K562 (cell line): ENCODE results near the gene MORF4L1. TPM values are rescaled to one million over a fixed set of nuclear protein-coding genes. Genes with fewer than 3 reads are reported as not detected.

Experiments
- ATAC-seq: fragments of 200-7000 bp; cut with Tn5 transposase; 3 replicates; pipeline ENCODE4 v1.9.1; 2020; ENCODE audit warnings: moderate library complexity
- BruUV-seq: library from RNA; stranded (reverse); fragments of 400-500 nt; replicated peaks from 2 replicates; lab custom pipeline; 2021; lab: Mats Ljungman, UMichigan
- CTCF ChIA-PET: fragments of 300-600 bp; formaldehyde crosslinking; extraction: SDS; loops from one replicate; lab custom pipeline; 2021; ENCODE audit warnings: low intra/inter-chr PET ratio; lab: Yijun Ruan, JAX
- POLR2A ChIA-PET: fragments of 300-600, 350-650 bp; sonication (Branson Sonifier 250); formaldehyde crosslinking; extraction: SDS; loops from one replicate; lab custom pipeline; 2021; ENCODE audit warnings: antibody characterized with exemption, inconsistent platforms; lab: Yijun Ruan, JAX
- DNase-seq, 4 experiments: peaks; one replicate each; pipeline versions ENCODE4 v3.0.0 to v3.0.0-alpha.2; 2011 to 2018; ENCODE audit warnings: low spot score in 3 of 4, mixed read lengths in 3 of 4; ENCODE audit errors: extremely low read depth in 1 of 4
- FAIRE-seq: peaks from 2 replicates; lab custom pipeline; 2011; peaks lifted over from hg19 to GRCh38; lab: Jason Lieb, UNC
- H2AFZ ChIP-seq: 2 replicates; pipeline ENCODE4 v1.6.0; 2011; ENCODE audit warnings: low read depth, low read length, control low read depth, inconsistent platforms
- H3K27ac ChIP-seq: fragments of 200-600 bp; 3 replicates; pipeline ENCODE4 v1.8.0; 2011; ENCODE audit warnings: low read depth, mild to moderate bottlenecking, control low read depth, inconsistent platforms, low read length, moderate library complexity, mixed read lengths; ENCODE audit errors: extremely low read depth
- H3K27me3 ChIP-seq, 2 experiments: fragments of 300-600 bp in 1 of 2; 2 replicates in 1 of 2; 3 replicates in 1 of 2; pipeline versions ENCODE4 v1.6.0 to v1.8.0; 2011; ENCODE audit warnings: inconsistent platforms in 2 of 2, low read length in 2 of 2, mild to moderate bottlenecking in 1 of 2, mixed read lengths in 1 of 2, moderate library complexity in 1 of 2; ENCODE audit not compliant: control insufficient read depth in 2 of 2, insufficient read depth in 2 of 2
- H3K36me3 ChIP-seq: fragments of 300-600 bp; 3 replicates; pipeline ENCODE4 v1.8.0; 2011; ENCODE audit warnings: mild to moderate bottlenecking, low read length, inconsistent platforms; ENCODE audit not compliant: control insufficient read depth, insufficient read depth
- H3K4me1 ChIP-seq, 2 experiments: fragments of 200-600 bp in 1 of 2; replicated peaks in 1 of 2; 2 replicates in 1 of 2; 3 replicates in 1 of 2; pipeline versions ENCODE4 v1.5.1 to v1.8.0; 2011; ENCODE audit warnings: inconsistent platforms in 2 of 2, low read length in 2 of 2, mild to moderate bottlenecking in 1 of 2, mixed read lengths in 1 of 2, moderate library complexity in 1 of 2; ENCODE audit not compliant: control insufficient read depth in 2 of 2, insufficient read depth in 2 of 2
- H3K4me2 ChIP-seq: 2 replicates; pipeline ENCODE4 v1.6.1; 2011; ENCODE audit warnings: low read length, control low read depth, inconsistent platforms, mixed read lengths; ENCODE audit not compliant: insufficient read depth
- H3K4me3 ChIP-seq: fragments of 200-600 bp; sonication (generic), shearing (Covaris generic); 2 replicates; pipeline ENCODE4 v1.5.1; 2016; ENCODE audit warnings: control low read depth, inconsistent platforms
- H3K79me2 ChIP-seq: fragments of 200-600 bp; 3 replicates; pipeline ENCODE4 v1.8.0; 2011; ENCODE audit warnings: low read length, inconsistent platforms; ENCODE audit not compliant: control insufficient read depth, insufficient read depth
- H3K9ac ChIP-seq, 2 experiments: 2 replicates each; pipeline versions ENCODE4 v1.6.0 to v1.6.1; 2011; ENCODE audit warnings: low read depth in 2 of 2, low read length in 2 of 2, control low read depth in 1 of 2, inconsistent platforms in 1 of 2, mild to moderate bottlenecking in 1 of 2, mixed read lengths in 1 of 2; ENCODE audit not compliant: insufficient read depth in 1 of 2
- H3K9me1 ChIP-seq: one replicate; pipeline ENCODE4 v1.6.0; 2011; ENCODE audit warnings: inconsistent platforms, mild to moderate bottlenecking, low read length, moderate library complexity; ENCODE audit not compliant: control insufficient read depth, insufficient read depth
- H3K9me3 ChIP-seq: replicated peaks from 2 replicates; pipeline ENCODE4 v1.5.1; 2011; ENCODE audit warnings: low read depth, low read length, inconsistent platforms; ENCODE audit not compliant: control insufficient read depth, insufficient read depth
- H4K20me1 ChIP-seq: replicated peaks from 2 replicates; pipeline ENCODE4 v1.6.1; 2011; ENCODE audit warnings: low read length, inconsistent platforms, mixed read lengths; ENCODE audit not compliant: control insufficient read depth, insufficient read depth
- ATF6 ChIP-seq: sonication (generic); formaldehyde crosslinking; IDR thresholded peaks from 2 replicates; pipeline ENCODE4 v1.4.0; 2020; ENCODE audit warnings: mild to moderate bottlenecking, missing genetic modification reagents
- CAMTA2 ChIP-seq: fragments of 250-450 bp; sonication (Bioruptor Pico); conservative IDR thresholded peaks from 2 replicates; pipeline ENCODE4 v1.5.1; 2022
- E2F3 ChIP-seq: fragments of 250-450 bp; sonication (Bioruptor Pico); IDR thresholded peaks from 2 replicates; pipeline ENCODE4 v1.4.0; 2020; ENCODE audit warnings: mild to moderate bottlenecking
- FOXK1 ChIP-seq: sonication (generic); formaldehyde crosslinking; IDR thresholded peaks from 2 replicates; pipeline ENCODE4 v1.8.0; 2022; ENCODE audit warnings: missing genetic modification reagents, mild to moderate bottlenecking, borderline replicate concordance
- HDAC1 ChIP-seq, 2 experiments: fragments of 450-650 bp; IDR thresholded peaks; 2 replicates each; pipeline ENCODE4 v1.6.1; 2016 to 2017; ENCODE audit warnings: inconsistent platforms in 1 of 2, mild to moderate bottlenecking in 1 of 2, moderate library complexity in 1 of 2
- MCM5 ChIP-seq: fragments of 450-650 bp; IDR thresholded peaks from 2 replicates; pipeline ENCODE4 v1.6.1; 2016; ENCODE audit warnings: low read depth
- PPARD ChIP-seq: fragments of 250-450 bp; sonication (Bioruptor Pico); IDR thresholded peaks from 2 replicates; pipeline ENCODE4 v1.8.0; 2022; ENCODE audit warnings: inconsistent platforms, mild to moderate bottlenecking, moderate library complexity
- ZNF146 ChIP-seq: IDR thresholded peaks from one replicate; pipeline ENCODE4 v1.6.1; 2018; ENCODE audit warnings: missing compliant biosample characterization; ENCODE audit not compliant: unreplicated experiment
- ZNF586 ChIP-seq: fragments of 450-650 bp; formaldehyde crosslinking; conservative IDR thresholded peaks from 2 replicates; pipeline ENCODE4 v1.4.0; 2020; ENCODE audit warnings: mild to moderate bottlenecking, moderate library complexity
- WGBS: fragments of 100-300 bp; shearing (Covaris generic); methylation state at CpG from one replicate; pipeline ENCODE4 v1.1.6; 2016; ENCODE audit warnings: low coverage, mixed read lengths; ENCODE audit not compliant: insufficient coverage; ENCODE audit errors: missing lambda C conversion rate; 5-methylcytosine and 5-hydroxymethylcytosine counted together
- in situ Hi-C: fragments of 300-500 bp; cut with MboI; formaldehyde crosslinking; loops from 4 replicates; pipeline ENCODE4 v1.15.0; 2018; ENCODE audit warnings: inconsistent platforms, mixed read lengths
- intact Hi-C: fragments of 100-400 bp; cut with micrococcal nuclease; formaldehyde crosslinking; loops from 2 replicates; pipeline ENCODE4 v1.14.2; 2022
- polyA plus RNA-seq, 8 experiments: library from polyadenylated mRNA; depleted of rRNA in 4 of 8; stranded (reverse) in 5 of 8; unstranded in 3 of 8; fragments of >200 nt; fragmentation: Nextera tagmentation in 2 of 8; fragmentation: Illumina TruSeq in 1 of 8; extraction: Ambion mirVana in 2 of 8; extraction: Trizol in 1 of 8; gene quantifications; 2 replicates each; pipeline versions ENCODE4 v1.2.1 to v1.2.3, GENCODE V29; 2011 to 2014; ENCODE audit warnings: inconsistent platforms in 1 of 8, missing spikeins in 1 of 8
- total RNA-seq, 7 experiments: library from RNA; depleted of rRNA in 6 of 7; stranded (reverse); fragments of >200 nt in 6 of 7; fragmentation: Illumina TruSeq in 2 of 7; extraction: Trizol in 2 of 7; gene quantifications; 2 replicates each; pipeline versions ENCODE4 v1.2.1 to v1.2.3, GENCODE V29; 2011 to 2021; ENCODE audit warnings: low replicate concordance in 1 of 7
- TF ChIP-seq, protein P1 (sequence below): fragments of 450-650 bp; IDR thresholded peaks from 2 replicates; pipeline ENCODE4 v1.7.1; 2018; ENCODE audit warnings: mild to moderate bottlenecking, low read depth; ENCODE audit not compliant: partially characterized antibody

MORF4L1 gene
- total and polyA plus RNA-seq, 9 of the 15 experiments (the other 6 are each of a cell fraction or from before 2014, with no cell fraction given), result 127 to 615 (median 281) TPM

- TF ChIP-seq, protein P1, sequence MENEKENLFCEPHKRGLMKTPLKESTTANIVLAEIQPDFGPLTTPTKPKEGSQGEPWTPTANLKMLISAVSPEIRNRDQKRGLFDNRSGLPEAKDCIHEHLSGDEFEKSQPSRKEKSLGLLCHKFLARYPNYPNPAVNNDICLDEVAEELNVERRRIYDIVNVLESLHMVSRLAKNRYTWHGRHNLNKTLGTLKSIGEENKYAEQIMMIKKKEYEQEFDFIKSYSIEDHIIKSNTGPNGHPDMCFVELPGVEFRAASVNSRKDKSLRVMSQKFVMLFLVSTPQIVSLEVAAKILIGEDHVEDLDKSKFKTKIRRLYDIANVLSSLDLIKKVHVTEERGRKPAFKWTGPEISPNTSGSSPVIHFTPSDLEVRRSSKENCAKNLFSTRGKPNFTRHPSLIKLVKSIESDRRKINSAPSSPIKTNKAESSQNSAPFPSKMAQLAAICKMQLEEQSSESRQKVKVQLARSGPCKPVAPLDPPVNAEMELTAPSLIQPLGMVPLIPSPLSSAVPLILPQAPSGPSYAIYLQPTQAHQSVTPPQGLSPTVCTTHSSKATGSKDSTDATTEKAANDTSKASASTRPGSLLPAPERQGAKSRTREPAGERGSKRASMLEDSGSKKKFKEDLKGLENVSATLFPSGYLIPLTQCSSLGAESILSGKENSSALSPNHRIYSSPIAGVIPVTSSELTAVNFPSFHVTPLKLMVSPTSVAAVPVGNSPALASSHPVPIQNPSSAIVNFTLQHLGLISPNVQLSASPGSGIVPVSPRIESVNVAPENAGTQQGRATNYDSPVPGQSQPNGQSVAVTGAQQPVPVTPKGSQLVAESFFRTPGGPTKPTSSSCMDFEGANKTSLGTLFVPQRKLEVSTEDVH, result no peak
- TF ChIP-seq, all 486 proteins: peak for 0
Observed at GRCh38 chr15:78880813-78881212, 8.1 kb downstream of the MORF4L1 start (continued).

GRCh38 chr15:78881681-78882080, 9.0 kb downstream of the MORF4L1 start:
- peaks cover 39% of the 10 kb centered on the region for H4K20me1 ChIP-seq
- 94% methylated on average over 1 of the region's 1 CpG for WGBS
- no peaks in the 10 kb centered on the region for H3K27me3 ChIP-seq
- ATAC-seq (no peak), DNase-seq (no peak), FAIRE-seq (no peak)
- in situ Hi-C loops (no loop called here), intact Hi-C loops (no loop called here)
- POLR2A ChIA-PET, result interaction anchor here (0.6 to 4.1 kb wide), 4 partner anchors 9 to 127 kb away, joined by 4 to 26 read pairs (median 8); partner anchors contain the start of gene MORF4L1
- peaks cover 0 to 25% of the 10 kb centered on the region in 2 experiments; a peak in 4 of 5 replicates for H3K4me1 ChIP-seq
- no peak overlapping the region for H2AFZ ChIP-seq
- H3K9me1 ChIP-seq, result peaks cover 12% of the 10 kb centered on the region
- CTCF ChIA-PET, result interaction anchor here (0.6 kb wide), 1 partner anchor 16 kb away, joined by 3 read pairs; no protein-coding TSS in a partner anchor
- TF ChIP-seq FOXK1, result no peak
- no peak for TF ChIP-seq HDAC1 (IDR thresholded peaks at IDR 0.05)
- no peak for TF ChIP-seq ZNF146 (CRISPR knock-in tag)
- TF ChIP-seq PPARD (CRISPR knock-in tag), result no peak
- no peak for TF ChIP-seq ATF6
- TF ChIP-seq ZNF586 (CRISPR knock-in tag), result no peak
- no peak for TF ChIP-seq E2F3
- no peak for TF ChIP-seq MCM5
- no peak for TF ChIP-seq CAMTA2 (CRISPR knock-in tag)
- peaks cover 97% of the 10 kb centered on the region for H3K79me2 ChIP-seq
- no peak overlapping the region for H3K4me2 ChIP-seq
- H3K27ac ChIP-seq, result no peak overlapping the region
- peaks cover 91% of the 10 kb centered on the region for H3K36me3 ChIP-seq
- H3K4me3 ChIP-seq, result no peak overlapping the region
- no peak overlapping the region for H3K9ac ChIP-seq
- BruUV-seq, result no TSS peak
- no peaks in the 10 kb centered on the region for H3K9me3 ChIP-seq
